ENCODE results near the gene RBBP7.

DNA sequence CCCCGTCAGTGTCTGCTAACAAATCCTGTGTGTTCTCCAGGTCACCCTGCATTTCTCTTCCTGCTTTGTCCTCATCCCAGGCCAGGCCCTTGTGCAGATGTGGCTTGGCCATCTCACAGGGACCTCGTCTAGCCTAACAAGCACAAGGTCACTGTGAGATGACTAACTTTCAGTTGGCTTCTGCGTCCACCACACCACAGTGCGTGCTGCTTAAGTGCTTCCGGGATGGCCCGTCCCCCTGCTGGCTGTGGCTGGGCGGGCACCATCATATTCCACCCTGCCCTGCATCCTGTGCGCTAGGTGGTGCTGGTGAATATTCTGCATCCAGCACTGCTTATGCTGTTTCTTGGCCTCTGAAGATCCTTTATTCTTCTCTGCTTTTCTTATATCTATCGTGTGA, 33.8 kb downstream of the RBBP7 start:
- TF ChIP-seq, protein P1, sequence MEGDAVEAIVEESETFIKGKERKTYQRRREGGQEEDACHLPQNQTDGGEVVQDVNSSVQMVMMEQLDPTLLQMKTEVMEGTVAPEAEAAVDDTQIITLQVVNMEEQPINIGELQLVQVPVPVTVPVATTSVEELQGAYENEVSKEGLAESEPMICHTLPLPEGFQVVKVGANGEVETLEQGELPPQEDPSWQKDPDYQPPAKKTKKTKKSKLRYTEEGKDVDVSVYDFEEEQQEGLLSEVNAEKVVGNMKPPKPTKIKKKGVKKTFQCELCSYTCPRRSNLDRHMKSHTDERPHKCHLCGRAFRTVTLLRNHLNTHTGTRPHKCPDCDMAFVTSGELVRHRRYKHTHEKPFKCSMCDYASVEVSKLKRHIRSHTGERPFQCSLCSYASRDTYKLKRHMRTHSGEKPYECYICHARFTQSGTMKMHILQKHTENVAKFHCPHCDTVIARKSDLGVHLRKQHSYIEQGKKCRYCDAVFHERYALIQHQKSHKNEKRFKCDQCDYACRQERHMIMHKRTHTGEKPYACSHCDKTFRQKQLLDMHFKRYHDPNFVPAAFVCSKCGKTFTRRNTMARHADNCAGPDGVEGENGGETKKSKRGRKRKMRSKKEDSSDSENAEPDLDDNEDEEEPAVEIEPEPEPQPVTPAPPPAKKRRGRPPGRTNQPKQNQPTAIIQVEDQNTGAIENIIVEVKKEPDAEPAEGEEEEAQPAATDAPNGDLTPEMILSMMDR (IDR thresholded peaks at IDR 0.05) = no peak
- no peak for TF ChIP-seq POLR2A (IDR thresholded peaks at IDR 0.05)
